GM18867 (cell line): ENCODE measurements around the gene FXYD1.

Experiments
- ATAC-seq: cut with Tn5 transposase; IDR thresholded peaks from one replicate; pipeline ENCODE4 v1.9.1; 2021; ENCODE audit warnings: mild to moderate bottlenecking, moderate library complexity; ENCODE audit not compliant: unreplicated experiment

FXYD1 gene

GRCh38 chr19:35106898-35107541, 31.6 kb upstream of the FXYD1 start:
- ATAC-seq: no peak

GRCh38 chr19:35107545-35107944, 31.1 kb upstream of the FXYD1 start:
- ATAC-seq: no peak

GRCh38 chr19:35108730-35109129, 29.9 kb upstream of the FXYD1 start:
- no peak for ATAC-seq

- ATAC-seq: no peak
These were observed 29.1 kb upstream of the FXYD1 start for GRCh38 chr19:35109395-35110112.

GRCh38 chr19:35110974-35111373, 27.6 kb upstream of the FXYD1 start:
- no peak for ATAC-seq

- ATAC-seq: no peak
These were observed 25.5 kb upstream of the FXYD1 start for GRCh38 chr19:35112995-35113688.

GRCh38 chr19:35114353-35115176, 24.1 kb upstream of the FXYD1 start:
- ATAC-seq: no peak

- no peak for ATAC-seq
These were observed 23.3 kb upstream of the FXYD1 start, which contains the start of gene FXYD3 for GRCh38 chr19:35115177-35115951. Gene FXYD3, plus strand, starts transcription at chr19:35115823. Its CDS starts 3,554 bp downstream, at chr19:35119377.

- ATAC-seq: no peak
These were observed 22.4 kb upstream of the FXYD1 start for GRCh38 chr19:35116072-35116801.

GRCh38 chr19:35117116-35117515, 21.5 kb upstream of the FXYD1 start:
- ATAC-seq: no peak

GRCh38 chr19:35117799-35118198, 20.8 kb upstream of the FXYD1 start:
- no peak for ATAC-seq

- ATAC-seq: no peak
These were observed 20.2 kb upstream of the FXYD1 start for GRCh38 chr19:35118268-35119020.

- no peak for ATAC-seq
These were observed 19.5 kb upstream of the FXYD1 start for GRCh38 chr19:35119091-35119490.

- ATAC-seq: no peak
These were observed 19.0 kb upstream of the FXYD1 start for GRCh38 chr19:35119578-35120155.

GRCh38 chr19:35120492-35120891, 18.1 kb upstream of the FXYD1 start:
- ATAC-seq: no peak

GRCh38 chr19:35120898-35121297, 17.7 kb upstream of the FXYD1 start:
- ATAC-seq: no peak

GRCh38 chr19:35122687-35123551, 15.7 kb upstream of the FXYD1 start:
- no peak for ATAC-seq

GRCh38 chr19:35123573-35123972, 15.1 kb upstream of the FXYD1 start:
- no peak for ATAC-seq
